Measurements from ENCODE around the gene EME1.

EME1 gene

DNA sequence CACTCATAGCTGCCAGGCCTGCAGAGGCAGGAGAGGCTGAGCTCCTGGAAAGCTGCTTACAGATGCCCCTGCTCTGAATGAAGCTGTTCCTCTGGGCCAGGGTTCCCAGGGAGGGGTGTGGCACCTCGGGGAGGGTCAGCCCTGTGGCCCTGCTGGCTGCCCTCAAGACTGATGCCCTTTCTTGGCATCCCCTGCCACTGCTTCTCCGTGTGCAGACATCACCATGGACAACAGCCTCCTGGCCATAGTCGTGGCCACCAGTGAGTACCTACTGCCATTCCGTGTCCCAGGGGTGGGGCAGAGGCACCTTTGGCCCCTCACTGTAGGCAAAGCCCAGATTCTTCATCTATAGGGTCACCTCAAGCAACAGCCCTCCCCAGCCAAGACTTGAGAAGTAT is 9.0 kb upstream of the EME1 start:
- no peak for DNase-seq

DNA sequence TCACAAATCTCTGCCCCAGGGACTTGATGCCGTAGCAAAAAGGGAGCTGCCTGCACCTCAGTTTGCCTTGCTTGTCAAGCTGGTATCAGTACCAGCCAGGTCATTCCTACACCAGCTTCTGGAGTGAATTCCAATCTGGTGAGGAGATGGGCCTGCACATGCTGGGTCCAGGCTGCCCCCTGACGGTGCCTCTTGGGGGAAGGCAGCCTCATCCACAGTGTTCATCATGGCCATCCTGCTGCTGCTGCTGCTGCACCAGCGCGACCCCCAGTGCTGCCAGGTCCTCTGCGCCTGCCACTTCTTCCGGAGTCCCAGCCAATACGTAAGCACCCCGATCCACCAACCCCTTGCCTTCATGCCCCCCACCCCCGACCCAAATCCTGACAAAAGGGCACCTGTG is 8.3 kb upstream of the EME1 start:
- DNase-seq = peak; percentile 36

DNA sequence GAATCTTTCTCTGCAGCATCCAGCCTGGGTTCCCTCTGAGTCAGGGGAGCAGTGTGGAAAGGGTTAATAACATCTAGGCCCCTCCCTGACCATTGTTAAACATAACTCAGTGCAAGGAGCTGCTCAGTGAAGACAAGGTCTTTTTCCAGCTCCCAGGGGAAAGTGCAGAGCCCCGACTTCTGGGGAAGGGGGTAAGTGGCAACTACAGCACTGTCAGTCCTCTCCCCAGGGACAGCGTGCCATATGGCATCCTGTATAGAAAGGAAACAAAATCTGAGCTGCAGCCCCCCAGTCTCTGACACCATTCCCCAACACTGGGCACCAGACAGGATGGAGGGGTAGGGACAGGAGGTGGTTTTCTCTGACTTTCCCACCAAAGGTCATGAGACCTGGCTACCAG is 7.9 kb upstream of the EME1 start:
- DNase-seq = no peak

DNA sequence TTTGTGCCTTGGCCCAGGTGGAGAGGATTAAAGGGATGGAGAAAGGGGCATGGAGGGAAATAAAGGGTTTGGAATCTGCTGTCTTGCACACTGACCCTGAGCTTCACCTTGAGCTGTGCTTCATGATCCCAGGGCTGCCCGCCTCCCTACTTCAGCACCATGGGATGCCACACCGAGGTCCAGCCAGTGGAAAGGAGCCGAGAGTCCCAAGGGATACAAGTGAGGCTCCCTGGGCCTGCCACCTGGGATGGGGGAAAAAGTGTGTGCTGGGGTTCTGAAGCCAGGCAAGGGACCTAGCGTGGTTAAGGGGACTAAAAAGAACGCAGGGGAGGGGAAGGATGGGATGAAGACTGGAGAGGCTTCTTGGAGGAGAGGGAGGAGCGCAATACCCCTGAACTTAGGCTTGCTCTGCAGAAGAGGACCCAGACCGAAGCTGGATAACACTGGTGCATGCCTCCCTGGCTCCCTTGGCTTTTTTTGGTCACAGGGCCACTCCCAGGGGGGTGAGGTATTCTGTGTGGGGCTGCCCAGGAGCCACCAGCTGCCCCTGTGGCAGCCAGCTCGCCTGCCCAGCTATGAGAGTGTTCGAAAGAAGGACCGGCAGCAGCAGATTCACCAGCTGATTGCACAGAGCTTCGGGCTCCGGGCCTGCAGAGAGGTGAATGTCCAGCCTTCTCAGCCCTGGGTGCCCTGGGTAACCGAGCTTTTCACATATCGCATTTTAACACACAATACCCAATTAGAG is 7.2 kb upstream of the EME1 start:
- no peak for DNase-seq

DNA sequence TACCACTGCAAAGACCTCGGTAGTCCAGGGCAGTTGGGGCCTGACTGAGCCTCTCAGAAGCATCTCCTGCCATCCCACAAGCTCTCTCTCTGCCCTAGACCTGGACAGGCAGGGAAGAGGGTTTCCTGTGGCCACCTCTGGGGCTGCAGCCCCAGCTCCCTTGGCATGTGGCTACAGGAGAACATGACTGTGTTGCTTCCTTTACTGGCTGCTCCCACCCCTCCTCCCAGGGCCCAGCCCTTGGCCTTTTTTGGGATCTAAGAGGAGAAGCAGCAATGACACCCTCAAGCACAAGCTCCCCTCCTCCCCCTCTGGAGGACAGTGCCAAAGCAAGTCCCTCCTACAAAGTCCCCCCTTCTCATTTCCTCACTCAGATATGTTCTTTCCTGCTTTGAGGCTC is 5.6 kb upstream of the EME1 start:
- no peak for DNase-seq

DNA sequence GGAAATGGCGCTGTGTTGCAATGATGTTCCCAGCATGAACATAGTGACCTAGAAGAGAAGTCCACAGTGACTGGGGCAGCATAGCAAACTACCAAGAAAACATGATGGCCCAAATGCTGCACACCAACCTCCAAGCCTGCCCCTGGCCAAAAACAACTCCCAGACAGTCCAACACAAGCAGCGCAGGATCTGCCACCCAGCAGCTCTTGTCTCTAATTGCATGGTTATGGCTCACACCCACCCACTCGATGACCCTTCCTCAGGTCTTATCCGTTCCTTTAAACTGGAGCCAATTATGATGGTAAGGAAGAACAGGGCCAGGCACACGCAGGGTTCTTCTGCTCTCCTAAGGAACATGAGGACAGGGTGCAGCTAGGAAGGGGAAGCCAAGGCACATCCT is 3.0 kb upstream of the EME1 start:
- no peak for DNase-seq

DNA sequence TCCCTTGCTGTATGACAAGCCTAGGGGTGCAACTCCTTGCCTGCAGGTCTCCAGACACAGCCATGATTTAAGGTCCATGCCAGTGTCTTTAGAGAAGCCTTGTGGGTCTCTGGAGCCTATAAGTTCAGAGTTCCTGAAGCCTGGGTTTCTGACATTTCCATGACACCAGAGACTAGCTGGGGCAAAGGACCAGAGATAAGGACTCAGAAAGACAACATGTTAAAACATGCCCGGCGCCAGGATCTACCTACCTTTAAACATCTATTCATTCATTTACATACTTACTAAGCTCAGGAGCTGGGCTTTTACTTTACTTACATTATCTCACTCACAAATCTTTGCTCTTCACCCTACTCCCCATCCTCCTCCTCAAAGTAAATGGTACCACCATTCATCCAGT is 1.5 kb upstream of the EME1 start:
- no peak for DNase-seq

DNA sequence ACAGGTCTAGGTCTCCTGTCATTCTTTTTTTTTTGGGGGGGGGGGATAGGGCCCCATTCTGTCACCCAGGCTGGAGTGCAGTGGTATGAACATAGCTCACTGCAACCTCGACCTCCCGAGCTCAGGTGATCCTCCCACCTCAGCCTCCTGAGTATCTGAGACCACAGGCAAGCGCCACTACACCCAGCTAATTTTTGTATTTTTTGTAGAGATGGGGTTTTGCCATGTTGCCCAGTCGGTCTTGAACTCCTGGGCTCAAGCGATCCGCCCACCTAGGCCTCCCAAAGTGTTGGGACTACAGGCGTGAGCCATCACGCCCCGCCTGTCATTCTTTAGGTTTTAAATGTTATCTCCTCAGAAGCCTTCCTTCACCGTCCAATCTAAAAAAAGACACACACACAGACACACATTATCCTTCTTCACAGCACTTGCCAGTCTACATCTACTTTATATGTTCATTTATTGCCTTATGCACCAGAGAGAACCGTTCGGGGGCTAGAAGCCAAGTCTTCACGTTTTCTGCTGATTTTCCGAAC is 739 bp upstream of the EME1 start:
- no peak for DNase-seq

DNA sequence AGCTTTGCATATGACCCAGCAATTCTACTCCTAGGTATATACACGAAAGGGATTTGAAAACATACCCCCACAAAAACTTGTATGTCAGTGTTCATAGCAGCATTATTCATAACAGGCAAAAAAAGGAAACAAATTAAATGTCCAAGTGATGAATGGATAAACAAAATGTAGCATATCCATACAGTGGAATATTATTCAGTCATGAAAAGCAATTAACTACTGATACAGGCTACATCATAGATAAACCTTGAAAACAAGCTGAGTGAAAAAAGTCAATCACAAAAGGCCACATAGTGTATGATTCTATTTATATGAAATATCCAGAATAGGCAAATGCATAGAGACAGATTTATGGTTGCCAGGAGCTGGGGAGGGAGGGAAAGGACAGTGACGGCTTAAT is 676 bp downstream of the EME1 start:
- no peak for DNase-seq

DNA sequence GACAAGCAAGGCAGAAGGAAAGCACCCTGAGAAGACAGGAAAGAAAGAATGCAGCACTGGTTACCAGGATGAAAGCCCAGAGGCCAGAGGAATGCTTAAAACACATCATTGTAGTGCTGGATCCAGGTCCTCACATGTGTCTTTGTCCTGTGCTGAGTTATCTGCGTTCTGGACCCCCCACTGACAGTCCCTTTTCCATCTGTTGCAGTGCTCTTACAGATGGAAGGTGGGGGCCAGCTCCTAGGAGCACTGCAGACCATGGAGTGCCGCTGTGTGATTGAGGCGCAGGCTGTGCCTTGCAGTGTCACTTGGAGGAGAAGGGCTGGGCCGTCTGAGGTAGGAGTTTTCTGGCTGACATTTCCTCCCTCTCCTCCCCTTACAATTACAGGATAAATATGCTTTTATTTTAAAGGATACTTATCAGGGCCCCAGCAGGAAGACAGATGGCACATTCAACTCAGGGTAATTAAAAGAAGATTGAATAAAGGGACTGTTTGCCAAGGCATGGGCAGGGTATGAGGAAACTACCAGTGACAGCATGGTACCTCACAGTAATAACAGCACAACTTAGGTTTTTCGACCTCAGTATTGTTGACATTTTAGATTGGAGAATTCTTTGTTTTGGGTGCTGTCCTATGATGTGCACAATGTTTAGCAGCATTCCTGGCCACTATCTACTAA is 3.0 kb downstream of the EME1 start:
- no peak for DNase-seq

DNA sequence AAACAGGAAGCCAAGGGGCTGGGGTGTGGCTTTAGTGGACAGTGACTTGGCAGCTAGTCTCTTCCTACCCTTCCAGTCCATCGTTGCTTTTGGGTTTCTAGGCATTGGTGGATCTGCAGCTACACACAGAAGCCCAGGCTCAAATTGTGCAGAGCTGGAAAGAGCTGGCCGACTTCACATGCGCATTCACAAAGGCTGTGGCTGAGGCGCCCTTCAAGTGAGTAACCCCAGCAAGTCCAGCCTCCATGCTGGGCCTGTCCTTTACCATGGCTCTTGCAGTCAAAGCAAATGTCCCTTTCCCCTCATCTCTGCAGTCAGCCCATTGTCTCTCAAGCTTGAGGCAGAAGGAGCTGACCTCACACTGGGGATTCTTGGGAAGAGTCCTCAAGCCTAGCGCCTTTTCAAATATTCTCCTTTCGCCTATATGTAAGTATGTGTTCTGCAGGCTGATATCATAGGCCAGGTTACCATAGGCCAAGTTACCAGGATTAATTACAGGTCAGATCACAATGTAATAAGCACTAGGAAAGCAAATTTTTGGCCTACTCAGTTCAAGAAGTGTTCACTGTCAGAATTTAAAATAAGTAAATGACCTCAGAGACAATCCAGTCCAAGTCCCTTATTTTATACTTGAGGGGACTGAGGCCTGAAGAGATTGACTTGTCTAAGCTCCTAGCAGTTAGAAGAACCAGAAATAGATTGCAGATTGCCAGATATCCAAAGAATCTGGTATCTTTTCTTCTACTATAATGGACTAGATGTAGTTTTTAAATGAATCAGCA is 6.5 kb downstream of the EME1 start:
- DNase-seq = no peak

DNA sequence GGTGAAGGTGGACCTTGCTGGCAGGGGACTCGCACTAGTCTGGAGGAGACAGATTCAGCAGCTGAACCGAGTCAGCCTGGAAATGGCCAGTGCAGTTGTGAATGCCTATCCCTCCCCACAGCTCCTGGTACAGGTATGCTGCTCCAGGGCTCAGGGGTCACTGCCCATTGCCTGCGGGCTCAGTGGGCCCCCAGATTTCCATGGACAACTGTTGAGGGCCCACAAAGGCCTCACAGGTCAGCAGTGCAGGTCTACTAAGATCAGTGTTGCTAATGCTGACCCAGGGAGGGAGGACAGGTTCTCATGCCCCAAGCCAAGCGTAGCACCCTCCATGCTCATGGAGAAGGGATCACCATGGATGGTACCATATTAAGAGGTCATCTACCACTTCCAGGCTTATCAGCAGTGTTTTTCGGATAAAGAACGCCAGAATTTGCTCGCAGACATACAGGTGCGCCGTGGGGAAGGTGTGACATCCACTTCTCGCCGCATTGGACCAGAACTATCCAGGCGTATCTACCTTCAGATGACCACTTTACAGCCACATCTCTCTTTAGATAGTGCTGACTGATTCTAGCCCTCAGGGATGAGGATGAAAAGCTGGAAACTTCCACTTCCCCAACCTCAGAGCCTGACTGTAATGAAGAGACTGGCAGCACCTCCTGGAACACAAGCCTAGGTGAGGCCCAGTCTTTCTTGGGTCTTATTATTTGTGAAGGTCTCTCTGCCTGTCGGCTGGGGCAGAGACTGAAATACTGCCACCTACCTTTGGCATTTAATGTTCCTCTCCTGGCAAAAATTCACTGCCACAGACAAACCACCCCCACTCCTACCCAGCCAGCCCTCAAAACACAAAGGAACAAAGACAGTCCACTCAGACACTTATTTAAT is 7.6 kb downstream of the EME1 start:
- DNase-seq = no peak

DNA sequence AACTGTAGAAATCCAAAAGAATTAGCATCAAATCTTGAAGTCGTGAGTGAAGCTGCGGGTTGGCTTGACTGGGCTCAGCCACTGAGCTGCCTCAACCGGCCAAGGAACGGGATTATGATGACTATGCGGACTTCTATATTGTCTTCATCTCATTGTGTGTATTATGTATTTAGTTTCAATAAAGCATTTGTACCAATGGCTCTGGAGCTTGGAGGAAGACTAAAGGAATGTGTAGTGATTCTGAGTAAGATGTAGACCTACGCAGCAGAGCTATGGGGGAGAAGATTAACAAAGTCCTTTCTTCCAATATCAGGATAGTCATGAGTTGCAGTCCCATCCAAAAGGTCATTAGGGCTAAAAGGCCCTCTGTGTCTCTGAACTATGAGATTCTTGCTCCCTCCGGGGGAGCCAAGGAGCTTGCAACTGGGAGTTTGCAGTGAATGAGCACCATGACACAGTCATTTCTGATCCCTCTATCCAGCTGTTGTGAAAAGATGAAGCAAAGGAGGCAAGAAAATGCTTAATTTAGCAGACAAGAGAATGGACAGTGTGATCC is 8.3 kb downstream of the EME1 start:
- no peak for DNase-seq

DNA sequence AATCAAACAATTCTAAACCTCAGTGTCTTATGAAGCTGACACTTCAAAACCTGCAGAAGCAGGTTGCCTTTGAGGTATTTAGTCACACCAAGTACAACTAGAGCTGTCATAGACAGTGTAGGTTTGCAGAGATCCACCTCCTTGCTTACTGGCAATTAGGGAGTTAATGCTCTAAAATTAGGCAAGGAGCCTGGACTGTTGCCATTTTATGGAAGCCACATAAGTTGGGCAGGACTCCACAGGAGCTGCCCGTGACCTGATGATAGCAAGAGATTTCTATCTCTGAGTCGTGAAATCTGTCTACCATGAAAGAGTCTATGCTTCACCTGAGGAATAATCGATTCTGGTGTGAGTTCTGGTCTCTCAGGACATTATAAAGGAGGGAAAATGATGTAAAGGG is 8.9 kb downstream of the EME1 start:
- DNase-seq = peak; percentile 19

DNA sequence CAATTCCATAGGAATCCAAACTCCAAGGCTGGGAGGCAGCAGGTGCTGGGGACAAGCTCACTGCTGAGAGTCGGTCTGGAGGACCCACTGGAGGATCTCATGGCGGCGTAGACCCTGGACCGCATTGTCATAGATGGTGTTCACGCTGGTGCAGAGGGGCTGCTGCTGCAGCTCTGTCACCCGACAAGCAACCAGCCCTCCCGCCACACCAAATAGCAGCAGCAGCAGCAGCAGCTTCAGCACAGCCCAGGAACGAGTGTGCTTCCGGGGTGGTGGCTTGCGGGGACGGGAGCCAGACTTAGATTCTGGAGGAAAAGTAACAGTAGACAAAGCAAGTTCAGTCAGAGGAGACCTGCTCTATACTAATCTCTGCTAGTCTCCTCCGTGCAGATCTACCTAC is 9.9 kb downstream of the EME1 start:
- DNase-seq = no peak

DNA sequence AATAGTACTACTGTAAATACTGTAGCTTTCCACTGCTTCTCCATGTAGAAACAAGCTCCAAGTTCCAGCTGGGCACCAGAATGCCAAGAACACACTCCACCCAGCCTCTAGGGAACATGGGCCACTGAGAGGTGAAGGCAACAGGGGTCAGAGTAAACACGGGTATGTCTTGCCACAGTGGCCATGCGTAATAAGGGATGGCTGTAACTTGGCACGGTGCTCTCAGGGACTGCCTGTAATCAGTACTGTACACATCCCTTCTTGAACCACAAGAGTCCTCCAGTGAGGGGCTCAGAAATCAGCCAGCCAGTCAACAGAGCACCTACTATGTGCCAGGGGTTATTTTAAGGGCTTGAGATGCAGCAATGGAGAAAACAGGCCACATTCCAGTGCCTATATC is 13.5 kb downstream of the EME1 start:
- no peak for DNase-seq

DNA sequence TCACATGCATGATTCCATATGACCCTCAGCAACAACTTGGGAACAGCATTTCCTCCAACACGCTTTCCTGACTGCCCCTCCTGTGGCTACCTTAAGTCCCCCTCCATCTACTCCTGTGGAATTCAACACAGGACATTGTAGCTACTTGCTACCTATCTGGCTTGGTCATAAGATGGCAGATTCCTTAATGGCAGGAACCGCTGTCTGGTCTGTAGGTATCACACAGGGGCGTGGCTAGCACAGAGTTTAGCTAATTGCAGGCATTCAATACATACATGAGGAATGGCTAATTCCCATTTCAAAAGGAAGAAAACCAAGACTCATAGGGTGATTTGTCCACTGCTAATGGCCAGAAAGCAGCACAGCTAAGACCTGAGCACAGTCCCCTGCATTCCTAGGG is 15.7 kb downstream of the EME1 start:
- DNase-seq = no peak

DNA sequence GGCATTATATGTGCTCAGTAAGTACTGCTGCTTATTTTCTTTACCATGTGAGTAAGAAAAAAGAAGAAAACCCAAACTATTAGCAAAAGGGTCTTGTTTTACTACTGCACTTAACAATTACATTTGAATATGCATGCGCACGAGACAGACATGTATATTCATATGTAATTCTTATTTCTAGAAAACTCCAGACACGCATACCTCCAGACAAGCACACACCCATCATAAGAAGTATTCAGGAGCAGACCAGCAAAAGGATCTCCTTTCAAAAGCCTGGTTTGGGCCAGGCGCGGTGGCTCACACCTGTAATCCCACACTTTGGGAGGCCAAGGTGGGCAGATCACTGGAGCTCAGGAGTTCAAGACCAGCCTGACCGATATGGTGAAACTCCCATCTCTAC is 16.5 kb downstream of the EME1 start:
- DNase-seq = no peak

DNA sequence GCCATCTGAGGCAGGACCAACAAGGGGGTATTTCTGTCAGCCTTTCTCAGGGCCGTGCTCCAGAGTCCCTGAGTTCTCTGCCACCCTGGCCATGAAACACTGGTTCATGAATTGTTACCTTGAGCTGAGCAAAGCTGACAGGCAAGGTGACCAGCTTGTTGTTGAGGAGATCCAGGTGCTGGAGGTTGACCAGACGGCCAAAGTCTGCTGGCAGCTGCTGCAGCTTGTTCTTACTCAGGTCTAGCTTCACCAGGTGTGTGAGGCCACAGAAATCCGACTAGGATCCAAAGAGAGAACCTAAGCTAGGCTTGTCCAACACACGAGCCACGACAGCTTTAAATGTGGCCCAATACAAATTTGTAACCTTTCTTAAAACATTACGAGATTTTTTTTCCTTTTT is 19.6 kb downstream of the EME1 start:
- no peak for DNase-seq

DNA sequence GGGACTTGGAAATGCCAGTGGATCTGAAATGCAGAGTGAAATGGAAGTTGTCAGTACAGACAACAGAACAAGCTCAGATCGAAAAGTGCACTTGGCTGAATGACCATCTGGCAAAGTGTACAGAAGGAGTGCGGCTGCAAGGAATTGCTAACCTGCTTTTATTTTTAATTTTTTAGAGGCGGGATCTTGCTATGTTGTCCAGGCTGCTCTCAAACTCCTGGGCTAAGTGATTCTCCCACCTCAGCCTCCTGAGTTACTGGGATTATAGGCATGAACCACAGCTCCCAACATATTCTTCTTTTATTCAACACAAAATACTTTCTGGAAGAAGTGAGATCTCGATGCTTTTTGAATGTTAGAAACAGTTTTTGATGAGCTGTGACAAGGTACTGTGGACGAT is 20.7 kb downstream of the EME1 start:
- no peak for DNase-seq

DNA sequence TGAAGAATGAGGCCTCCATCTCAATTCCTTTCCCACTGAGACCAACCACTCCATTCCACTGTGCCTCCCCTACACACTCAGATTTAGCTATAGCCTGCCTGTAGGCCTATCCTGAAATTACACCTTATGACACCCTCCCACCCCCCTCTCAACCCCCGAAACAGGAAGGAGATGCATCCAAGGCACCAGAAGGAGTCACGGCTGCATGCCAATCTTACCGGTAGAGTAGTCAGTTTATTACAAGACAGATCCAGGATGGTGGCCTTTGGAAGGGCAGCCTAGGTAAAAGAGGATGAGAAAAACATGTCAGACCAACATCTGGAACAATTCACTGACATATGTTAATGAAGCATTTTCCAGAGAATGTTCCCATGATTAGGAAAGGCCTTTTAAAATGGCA is 21.7 kb downstream of the EME1 start:
- peak; percentile 26 for DNase-seq

Data from fibroblast of skin of right biceps (primary cell).